PC-3 (cell line): ENCODE data around the gene SOBP. TPM values are rescaled to one million over a fixed set of nuclear protein-coding genes. Genes with fewer than 3 reads are reported as not detected.

Experiments
- ATAC-seq: fragments of 200-7000 bp; cut with Tn5 transposase; 2 replicates; pipeline ENCODE4 v1.9.1; 2020; ENCODE audit warnings: mild to moderate bottlenecking, moderate library complexity
- BruUV-seq: library from RNA; stranded (reverse); fragments of 400-500 nt; replicated peaks from 2 replicates; lab custom pipeline; 2021; lab: Mats Ljungman, UMichigan
- CTCF ChIA-PET: fragments of 300-600 bp; sonication (Branson Sonifier 250); formaldehyde crosslinking; loops from one replicate; lab custom pipeline; 2022; ENCODE audit warnings: antibody characterized with exemption; lab: Charles Lee
- POLR2A ChIA-PET: fragments of 300-600 bp; sonication (Branson Sonifier 250); formaldehyde crosslinking; loops from one replicate; lab custom pipeline; 2022; ENCODE audit warnings: antibody characterized with exemption; ENCODE audit not compliant: unreplicated experiment; lab: Charles Lee
- DNase-seq: peaks from one replicate; pipeline ENCODE4 v3.0.0-alpha.2; 2015
- H2AFZ ChIP-seq: fragments of 300-600 bp; sonication (generic); 2 replicates; pipeline ENCODE4 v1.6.0; 2016; ENCODE audit warnings: antibody characterized with exemption, low read length
- H3F3A ChIP-seq: fragments of 300-600 bp; sonication (generic); one replicate; pipeline ENCODE4 v1.6.0; 2017; ENCODE audit warnings: antibody characterized with exemption, low read length, control low read depth, mild to moderate bottlenecking; ENCODE audit not compliant: unreplicated experiment
- H3K27ac ChIP-seq: fragments of 300-600 bp; sonication (generic); 2 replicates; pipeline ENCODE4 v1.5.1; 2016; ENCODE audit warnings: mild to moderate bottlenecking, low read length
- H3K27me3 ChIP-seq: fragments of 300-600 bp; sonication (generic); 2 replicates; pipeline ENCODE4 v1.6.1; 2016; ENCODE audit warnings: low read length, mixed read lengths
- H3K36me3 ChIP-seq: fragments of 300-600 bp; sonication (generic); 2 replicates; pipeline ENCODE4 v1.6.1; 2016; ENCODE audit warnings: low read depth, mixed run types, low read length, mixed read lengths
- H3K4me1 ChIP-seq: fragments of 300-600 bp; sonication (generic); 2 replicates; pipeline ENCODE4 v1.5.1; 2016; ENCODE audit warnings: low read length; ENCODE audit not compliant: insufficient read depth
- H3K4me2 ChIP-seq: fragments of 300-600 bp; sonication (generic); 2 replicates; pipeline ENCODE4 v1.6.0; 2016; ENCODE audit warnings: low read length
- H3K4me3 ChIP-seq: fragments of 300-600 bp; sonication (generic); 2 replicates; pipeline ENCODE4 v1.5.1; 2016; ENCODE audit warnings: mild to moderate bottlenecking, low read length, mixed read lengths
- H3K79me2 ChIP-seq: fragments of 300-600 bp; sonication (generic); 2 replicates; pipeline ENCODE4 v1.6.1; 2017; ENCODE audit warnings: low read length, mixed read lengths
- H3K9ac ChIP-seq: fragments of 300-600 bp; sonication (generic); 2 replicates; pipeline ENCODE4 v1.6.0; 2016; ENCODE audit warnings: mild to moderate bottlenecking, low read length
- H3K9me2 ChIP-seq: fragments of 300-600 bp; sonication (generic); replicated peaks from 2 replicates; pipeline ENCODE4 v1.6.1; 2016; ENCODE audit warnings: mixed run types, low read length, mixed read lengths
- H3K9me3 ChIP-seq: fragments of 300-600 bp; sonication (generic); 2 replicates; pipeline ENCODE4 v1.6.1; 2016; ENCODE audit warnings: low read length, mixed read lengths
- H4K20me1 ChIP-seq: fragments of 300-600 bp; sonication (generic); 2 replicates; pipeline ENCODE4 v1.6.1; 2016; ENCODE audit warnings: low read length, mixed read lengths
- CTCF ChIP-seq: fragments of 300-600 bp; sonication (generic); conservative IDR thresholded peaks from 2 replicates; pipeline ENCODE4 v1.5.1; 2017; ENCODE audit warnings: antibody characterized with exemption, low read depth, mild to moderate bottlenecking, low read length
- EZH2 ChIP-seq: fragments of 300-600 bp; sonication (generic); IDR thresholded peaks from one replicate; pipeline ENCODE4 v1.6.1; 2017; ENCODE audit warnings: antibody characterized with exemption, mild to moderate bottlenecking, low read length; ENCODE audit not compliant: unreplicated experiment
- EZH2phosphoT487 ChIP-seq: fragments of 300-600 bp; sonication (generic); IDR thresholded peaks from 2 replicates; pipeline ENCODE4 v1.6.1; 2018; ENCODE audit warnings: mild to moderate bottlenecking, antibody characterized with exemption, low read length, borderline replicate concordance
- intact Hi-C: fragments of 100-400 bp; cut with micrococcal nuclease; formaldehyde crosslinking; loops from 2 replicates; pipeline ENCODE4 v1.9.0; 2023
- total RNA-seq: library from RNA; depleted of rRNA; stranded (reverse); fragments of >200 nt; gene quantifications from 2 replicates; pipeline ENCODE4 v1.2.3, GENCODE V29; 2014

SOBP gene
- total RNA-seq, 1 experiment from 2014 or later = 0.15 TPM

- ChIA-PET POLR2A (no interaction called here), CTCF (no interaction called here)
- Histone ChIP-seq H3K9me3 (no peaks in the 10 kb centered on the region), H4K20me1 (no peaks in the 10 kb centered on the region), H3F3A (no peaks in the 10 kb centered on the region), H3K4me1 (no peaks in the 10 kb centered on the region), H3K27me3 (peaks cover 93% of the 10 kb centered on the region), H3K79me2 (no peaks in the 10 kb centered on the region), H3K4me2 (no peak overlapping the region), H3K36me3 (no peaks in the 10 kb centered on the region), H3K9ac (no peak overlapping the region), H3K9me2 (no peaks in the 10 kb centered on the region), H3K27ac (no peak overlapping the region), H3K4me3 (no peak overlapping the region), H2AFZ (no peak overlapping the region)
- no peak for TF ChIP-seq EZH2
- no peak for TF ChIP-seq CTCF
- no peak for TF ChIP-seq EZH2phosphoT487
- DNase-seq (no peak), ATAC-seq (no peak)
- intact Hi-C loops = no loop called here
- BruUV-seq = no TSS peak
Observed at GRCh38 chr6:107584726-107585125, 94.8 kb downstream of the SOBP start.

- TF ChIP-seq EZH2phosphoT487 = no peak
- TF ChIP-seq EZH2 = no peak
- no peak for TF ChIP-seq CTCF
- Histone ChIP-seq H3K9me2 (no peaks in the 10 kb centered on the region), H3K4me3 (no peak overlapping the region), H3K79me2 (no peaks in the 10 kb centered on the region), H3K9ac (no peak overlapping the region), H3K36me3 (no peaks in the 10 kb centered on the region), H3K9me3 (no peaks in the 10 kb centered on the region), H3K27me3 (peaks cover 92% of the 10 kb centered on the region), H4K20me1 (no peaks in the 10 kb centered on the region), H3F3A (no peaks in the 10 kb centered on the region), H3K4me2 (no peak overlapping the region), H3K27ac (no peak overlapping the region), H2AFZ (no peak overlapping the region), H3K4me1 (no peaks in the 10 kb centered on the region)
- ChIA-PET CTCF (no interaction called here), POLR2A (no interaction called here)
- intact Hi-C loops = no loop called here
- BruUV-seq = no TSS peak
- ATAC-seq (no peak), DNase-seq (no peak)
Observed at GRCh38 chr6:107585815-107586435, 96.0 kb downstream of the SOBP start.

- Histone ChIP-seq H3K9me2 (no peaks in the 10 kb centered on the region), H3K4me1 (no peaks in the 10 kb centered on the region), H3K27me3 (peaks cover 83% of the 10 kb centered on the region), H3K27ac (no peak overlapping the region), H4K20me1 (no peaks in the 10 kb centered on the region), H3K4me3 (no peak overlapping the region), H3K9me3 (no peaks in the 10 kb centered on the region), H3K9ac (no peak overlapping the region), H3K36me3 (no peaks in the 10 kb centered on the region), H3F3A (no peaks in the 10 kb centered on the region), H2AFZ (no peak overlapping the region), H3K4me2 (no peak overlapping the region), H3K79me2 (no peaks in the 10 kb centered on the region)
- no TSS peak for BruUV-seq
- ChIA-PET CTCF (no interaction called here), POLR2A (no interaction called here)
- intact Hi-C loops = no loop called here
- TF ChIP-seq EZH2phosphoT487 (no peak), EZH2 (no peak), CTCF (no peak)
- ATAC-seq (no peak), DNase-seq (no peak)
Observed at GRCh38 chr6:107587451-107587850, 97.5 kb downstream of the SOBP start.
